ENCODE data around the gene AFF3. TPM values are rescaled to one million over a fixed set of nuclear protein-coding genes. Genes with fewer than 3 reads are reported as not detected.

Gene AFF3
- total RNA-seq, 2 donors from 2014 or later: 9.9 to 20.1 TPM

DNA sequence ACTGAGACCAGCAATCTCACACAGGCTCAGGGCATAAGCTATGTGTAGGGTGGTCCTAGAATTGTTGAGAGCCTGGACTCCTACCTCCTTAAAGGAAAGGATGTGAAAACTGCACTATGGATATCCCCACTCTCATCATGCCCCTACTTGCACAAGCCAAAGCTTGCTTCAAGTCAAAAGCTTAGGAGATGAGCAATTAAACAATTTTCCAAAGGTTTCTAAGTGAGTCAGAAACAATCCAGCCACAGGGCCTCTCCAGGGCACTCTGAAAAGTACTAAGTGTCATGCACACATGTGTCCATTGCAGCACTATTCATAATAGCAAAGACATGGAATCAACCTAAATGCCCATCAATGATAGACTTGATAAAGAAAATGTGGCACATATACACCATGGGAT lies 215.4 kb downstream of the AFF3 start:
- TF ChIP-seq, protein P1, sequence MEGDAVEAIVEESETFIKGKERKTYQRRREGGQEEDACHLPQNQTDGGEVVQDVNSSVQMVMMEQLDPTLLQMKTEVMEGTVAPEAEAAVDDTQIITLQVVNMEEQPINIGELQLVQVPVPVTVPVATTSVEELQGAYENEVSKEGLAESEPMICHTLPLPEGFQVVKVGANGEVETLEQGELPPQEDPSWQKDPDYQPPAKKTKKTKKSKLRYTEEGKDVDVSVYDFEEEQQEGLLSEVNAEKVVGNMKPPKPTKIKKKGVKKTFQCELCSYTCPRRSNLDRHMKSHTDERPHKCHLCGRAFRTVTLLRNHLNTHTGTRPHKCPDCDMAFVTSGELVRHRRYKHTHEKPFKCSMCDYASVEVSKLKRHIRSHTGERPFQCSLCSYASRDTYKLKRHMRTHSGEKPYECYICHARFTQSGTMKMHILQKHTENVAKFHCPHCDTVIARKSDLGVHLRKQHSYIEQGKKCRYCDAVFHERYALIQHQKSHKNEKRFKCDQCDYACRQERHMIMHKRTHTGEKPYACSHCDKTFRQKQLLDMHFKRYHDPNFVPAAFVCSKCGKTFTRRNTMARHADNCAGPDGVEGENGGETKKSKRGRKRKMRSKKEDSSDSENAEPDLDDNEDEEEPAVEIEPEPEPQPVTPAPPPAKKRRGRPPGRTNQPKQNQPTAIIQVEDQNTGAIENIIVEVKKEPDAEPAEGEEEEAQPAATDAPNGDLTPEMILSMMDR (IDR thresholded peaks at IDR 0.05): no peak
- Histone ChIP-seq H3K4me1 (ENCODE audit: control insufficient read depth in 1 of 2, low read depth in 2 of 2) (no peaks in the 10 kb centered on the region), H3K27me3 (replicated peaks; ENCODE audit: insufficient read depth) (no peaks in the 10 kb centered on the region), H3K4me3 (no peak overlapping the region), H3K27ac (no peak overlapping the region), H3K36me3 (no peaks in the 10 kb centered on the region), H3K9me3 (no peaks in the 10 kb centered on the region)
- no peak for ATAC-seq (ENCODE audit: insufficient number of reproducible peaks, low FRiP score, low read depth)
- DNase-seq (ENCODE audit: low spot score): no peak

DNA sequence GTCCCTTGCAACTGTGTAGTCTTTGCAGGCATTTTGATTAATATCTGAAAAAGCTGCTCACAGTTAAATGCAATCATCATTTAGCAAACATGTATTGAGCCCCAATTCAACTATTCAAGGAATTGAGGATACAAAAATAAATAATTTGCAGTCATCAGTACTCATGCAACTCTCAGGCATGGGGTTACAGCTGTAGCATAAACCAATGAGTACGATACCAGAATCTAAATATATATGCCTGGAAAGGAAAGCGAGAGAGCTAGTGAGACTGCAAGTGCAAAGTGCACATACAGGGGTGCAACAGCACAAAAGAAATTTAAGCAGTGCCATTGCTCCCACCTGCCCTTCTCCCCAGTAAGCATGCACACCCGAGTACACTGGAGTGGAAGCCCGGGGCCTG lies 216.4 kb downstream of the AFF3 start:
- H3K36me3 ChIP-seq: no peaks in the 10 kb centered on the region
- TF ChIP-seq, protein P1 (IDR thresholded peaks at IDR 0.05): no peak
- ATAC-seq (ENCODE audit: insufficient number of reproducible peaks, low FRiP score, low read depth): no peak

DNA sequence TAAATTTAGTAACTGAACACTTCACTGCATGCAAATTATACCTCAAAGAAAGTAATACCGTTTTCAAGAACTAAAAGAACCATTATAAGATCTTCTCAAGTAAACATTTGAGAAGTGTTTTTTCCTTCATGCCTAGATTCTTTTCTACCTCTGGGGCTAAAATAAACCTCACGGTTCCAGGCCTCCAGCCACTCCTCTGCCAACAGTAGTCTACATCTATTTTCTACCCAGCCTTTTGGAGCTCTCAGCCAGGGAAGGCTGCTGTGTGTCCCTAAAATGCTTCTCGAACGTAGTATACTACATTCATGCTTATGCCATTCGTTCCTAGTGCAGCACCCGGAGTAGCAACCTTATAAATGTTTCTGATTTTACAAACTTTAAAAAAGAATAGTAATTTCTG lies 219.7 kb downstream of the AFF3 start:
- Histone ChIP-seq H3K36me3 (no peaks in the 10 kb centered on the region), H3K4me1 (ENCODE audit: control insufficient read depth in 1 of 2, low read depth in 2 of 2) (no peaks in the 10 kb centered on the region), H3K27ac (no peak overlapping the region), H3K9me3 (no peaks in the 10 kb centered on the region), H3K27me3 (replicated peaks; ENCODE audit: insufficient read depth) (no peaks in the 10 kb centered on the region), H3K4me3 (no peak overlapping the region)
- ATAC-seq (ENCODE audit: insufficient number of reproducible peaks, low FRiP score, low read depth) (no peak), DNase-seq (ENCODE audit: low spot score) (no peak)
- TF ChIP-seq, protein P1 (IDR thresholded peaks at IDR 0.05): no peak

More for the DNA sequence above, 216.4 kb downstream of the AFF3 start:
- H3K9me3 ChIP-seq: no peaks in the 10 kb centered on the region
- H3K27me3 ChIP-seq (replicated peaks; ENCODE audit: insufficient read depth): no peaks in the 10 kb centered on the region
- no peak overlapping the region for H3K4me3 ChIP-seq
- no peak overlapping the region for H3K27ac ChIP-seq
- no peaks in the 10 kb centered on the region for H3K4me1 ChIP-seq (ENCODE audit: control insufficient read depth in 1 of 2, low read depth in 2 of 2)
- no peak for DNase-seq (ENCODE audit: low spot score)

DNA sequence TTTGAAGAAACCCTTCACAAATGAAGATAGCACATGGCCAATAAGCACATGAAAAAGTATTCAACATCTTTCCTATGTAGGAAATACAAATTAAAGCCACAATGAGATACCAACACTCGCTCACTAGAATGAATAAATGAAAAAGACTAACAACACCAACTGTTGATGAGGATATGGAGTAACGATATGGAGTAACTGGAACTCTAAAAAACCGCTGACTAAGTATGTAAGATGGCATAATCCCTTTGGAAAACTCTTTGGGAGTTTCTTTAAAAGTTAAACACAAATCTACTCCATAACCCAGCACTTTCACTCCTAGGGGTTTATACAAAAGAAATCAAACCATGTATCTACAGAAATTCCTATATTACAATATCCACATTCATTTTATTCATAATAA lies 220.5 kb downstream of the AFF3 start:
- no peaks in the 10 kb centered on the region for H3K9me3 ChIP-seq
- no peaks in the 10 kb centered on the region for H3K4me1 ChIP-seq (ENCODE audit: control insufficient read depth in 1 of 2, low read depth in 2 of 2)
- no peaks in the 10 kb centered on the region for H3K27me3 ChIP-seq (replicated peaks; ENCODE audit: insufficient read depth)
- no peaks in the 10 kb centered on the region for H3K36me3 ChIP-seq
- TF ChIP-seq, protein P1 (IDR thresholded peaks at IDR 0.05): no peak
- no peak overlapping the region for H3K4me3 ChIP-seq
- H3K27ac ChIP-seq: no peak overlapping the region
- DNase-seq (ENCODE audit: low spot score) (no peak), ATAC-seq (ENCODE audit: insufficient number of reproducible peaks, low FRiP score, low read depth) (no peak)

DNA sequence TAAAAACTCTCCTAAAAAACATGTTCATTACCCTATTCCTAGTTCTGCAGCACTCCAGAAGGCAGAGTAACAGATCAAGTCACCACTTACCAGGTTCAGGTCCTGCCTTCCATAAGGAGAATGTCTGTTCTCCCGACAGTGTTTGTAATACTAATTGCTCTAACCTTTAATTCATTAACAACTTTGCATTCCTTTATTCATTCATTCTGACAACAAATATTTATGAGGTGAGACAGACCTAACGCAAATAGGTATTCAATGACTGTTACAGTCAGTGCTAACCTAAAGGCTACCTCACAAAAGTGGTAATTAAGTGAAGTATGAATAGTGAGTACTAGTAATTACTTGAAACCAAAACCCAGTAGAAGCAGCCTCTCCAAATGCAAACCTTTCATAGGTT lies 224.0 kb downstream of the AFF3 start:
- no peak for DNase-seq (ENCODE audit: low spot score)
- Histone ChIP-seq H3K36me3 (no peaks in the 10 kb centered on the region), H3K4me3 (no peak overlapping the region), H3K27me3 (replicated peaks; ENCODE audit: insufficient read depth) (no peaks in the 10 kb centered on the region), H3K4me1 (ENCODE audit: control insufficient read depth in 1 of 2, low read depth in 2 of 2) (no peaks in the 10 kb centered on the region), H3K27ac (no peak overlapping the region), H3K9me3 (no peaks in the 10 kb centered on the region)
- ATAC-seq (ENCODE audit: insufficient number of reproducible peaks, low FRiP score, low read depth): no peak
- TF ChIP-seq, protein P1 (IDR thresholded peaks at IDR 0.05): no peak
